ENCODE data around the gene RUBCNL.
"Not testable (repeated sequence)": the region's sequence is repeated elsewhere in the genome, so short reads cannot be mapped to it uniquely, and the experiment has no call there.

RUBCNL gene

DNA sequence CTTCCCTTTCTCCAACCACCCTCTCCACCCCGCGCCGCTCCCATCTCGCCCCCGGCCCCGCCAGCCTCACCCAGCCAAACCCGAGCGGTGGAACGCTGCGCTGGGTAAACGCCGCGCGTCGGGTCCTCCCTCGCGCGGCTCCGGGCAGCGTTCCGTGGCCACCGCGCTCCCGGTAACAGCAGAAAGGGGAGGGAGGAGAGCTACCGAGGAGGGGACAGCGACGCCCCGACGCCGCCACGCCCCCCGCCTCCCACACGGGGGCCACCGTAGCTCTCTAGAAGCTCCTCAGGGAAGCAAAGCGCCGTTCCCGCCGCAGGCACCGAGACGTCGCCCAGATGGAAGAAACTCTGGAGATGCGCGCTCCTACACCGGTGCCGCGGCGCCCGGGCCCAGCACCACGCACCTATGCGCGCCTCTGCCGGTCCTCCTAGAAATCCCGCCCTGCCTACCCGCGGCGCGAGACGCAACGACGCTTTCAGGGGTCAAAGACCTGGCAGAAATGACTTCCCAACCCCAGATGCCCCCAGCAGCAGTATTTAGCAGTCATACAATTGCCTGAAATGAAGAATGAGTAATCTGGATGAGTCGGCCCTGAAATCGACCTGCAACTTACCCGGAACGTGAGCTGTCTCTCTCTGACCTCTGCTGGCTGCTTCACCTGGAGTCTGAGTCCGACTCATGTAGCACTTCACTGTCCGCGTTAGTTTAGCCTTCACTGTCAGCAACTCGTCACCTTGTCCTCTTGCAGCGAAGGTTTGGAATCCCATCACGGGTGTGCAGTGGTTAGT, at the start of gene RUBCNL:
TSS of gene RUBCNL (minus strand) at position 189 of the 788 bp plus-strand sequence. CDS start 14,777 bp downstream, outside the sequence.
- DNase-seq (ENCODE audit: low spot score) = no peak

DNA sequence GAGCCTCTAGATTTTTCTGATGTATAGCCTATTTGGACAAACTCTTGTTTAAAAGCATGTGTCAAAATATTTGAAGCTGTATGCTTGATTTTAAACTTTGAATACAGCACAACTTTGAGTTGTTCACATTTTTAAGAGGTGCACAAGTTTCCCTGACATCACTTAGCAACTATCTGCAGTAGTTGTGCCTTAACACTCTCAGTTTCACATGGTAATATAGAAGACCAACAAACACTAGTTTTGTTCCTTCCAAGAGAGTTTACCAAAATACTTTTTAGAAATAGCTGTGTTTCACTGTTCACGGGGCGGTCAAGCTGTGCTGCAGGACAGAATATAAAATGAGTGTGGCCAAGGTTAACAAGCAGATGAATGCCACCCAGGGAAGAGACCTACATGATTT, 42.5 kb upstream of the RUBCNL start:
- not testable (repeated sequence) for DNase-seq (ENCODE audit: low spot score)

GRCh38 chr13:46405457-46405856, 18.4 kb upstream of the RUBCNL start:
- DNase-seq (ENCODE audit: low spot score) = no peak

DNA sequence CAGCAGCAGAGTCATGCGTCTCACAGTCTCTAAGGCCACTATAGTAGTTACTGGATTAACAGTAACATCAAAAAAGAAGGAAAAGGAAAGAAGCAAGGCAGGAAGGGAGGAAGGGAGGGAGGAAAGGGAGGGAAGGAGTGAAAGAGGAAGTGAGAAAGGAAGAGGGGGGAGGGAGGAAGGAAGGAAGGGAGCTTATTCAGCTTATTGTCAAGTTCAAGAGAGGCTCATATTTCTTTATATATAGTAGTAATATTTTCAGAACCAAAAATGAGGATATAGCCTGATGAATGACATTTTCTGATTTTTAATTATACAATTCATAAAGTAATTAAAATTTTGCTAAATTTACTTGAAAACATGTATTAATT, 17.7 kb upstream of the RUBCNL start:
- DNase-seq (ENCODE audit: low spot score) = no peak

- no peak for DNase-seq (ENCODE audit: low spot score)
Measured at GRCh38 chr13:46403851-46404732, 17.0 kb upstream of the RUBCNL start.

DNA sequence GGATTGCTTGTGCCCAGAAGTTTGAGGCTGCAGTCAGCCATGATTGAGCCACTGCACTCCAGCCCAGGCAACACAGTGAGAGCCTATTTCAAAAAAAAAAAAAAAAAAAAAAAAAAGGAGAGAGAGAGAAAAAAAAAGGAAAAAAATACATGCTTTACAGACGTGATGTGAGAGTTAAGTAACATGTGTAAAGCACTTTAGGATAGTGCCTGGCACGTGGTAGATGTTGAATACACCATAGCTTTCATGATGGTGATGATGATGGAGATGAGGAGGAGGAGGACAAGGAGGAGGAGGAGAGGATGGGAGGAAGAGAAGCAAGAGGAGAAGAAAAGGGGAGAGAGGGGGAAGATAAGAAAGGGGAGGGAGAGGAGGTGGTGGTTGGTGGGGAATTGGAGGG, 15.1 kb upstream of the RUBCNL start:
- no peak for DNase-seq (ENCODE audit: low spot score)

- DNase-seq (ENCODE audit: low spot score) = no peak
Measured at GRCh38 chr13:46401432-46401831, 14.4 kb upstream of the RUBCNL start.

DNA sequence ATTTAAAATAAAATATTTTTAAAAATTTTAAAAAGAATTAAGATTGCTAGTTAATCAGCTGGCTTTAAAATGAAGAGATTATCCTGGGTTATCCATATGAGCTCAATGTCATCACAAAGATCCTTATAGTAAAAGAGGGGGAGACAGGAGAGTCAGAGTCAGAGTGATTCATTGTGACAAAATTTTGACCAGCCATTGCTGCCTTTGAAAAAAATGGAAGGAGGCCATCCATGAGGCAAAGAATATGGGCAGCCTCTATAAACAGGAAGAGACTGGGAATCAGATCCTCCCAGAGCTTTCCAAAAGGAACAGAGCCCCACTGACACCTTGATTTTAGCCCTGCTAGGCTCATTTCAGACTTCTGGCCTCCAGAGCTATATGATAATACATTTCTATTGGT, 9.3 kb upstream of the RUBCNL start:
- no peak for DNase-seq (ENCODE audit: low spot score)

- DNase-seq (ENCODE audit: low spot score) = no peak
Measured at GRCh38 chr13:46392967-46393366, 5.9 kb upstream of the RUBCNL start.

DNA sequence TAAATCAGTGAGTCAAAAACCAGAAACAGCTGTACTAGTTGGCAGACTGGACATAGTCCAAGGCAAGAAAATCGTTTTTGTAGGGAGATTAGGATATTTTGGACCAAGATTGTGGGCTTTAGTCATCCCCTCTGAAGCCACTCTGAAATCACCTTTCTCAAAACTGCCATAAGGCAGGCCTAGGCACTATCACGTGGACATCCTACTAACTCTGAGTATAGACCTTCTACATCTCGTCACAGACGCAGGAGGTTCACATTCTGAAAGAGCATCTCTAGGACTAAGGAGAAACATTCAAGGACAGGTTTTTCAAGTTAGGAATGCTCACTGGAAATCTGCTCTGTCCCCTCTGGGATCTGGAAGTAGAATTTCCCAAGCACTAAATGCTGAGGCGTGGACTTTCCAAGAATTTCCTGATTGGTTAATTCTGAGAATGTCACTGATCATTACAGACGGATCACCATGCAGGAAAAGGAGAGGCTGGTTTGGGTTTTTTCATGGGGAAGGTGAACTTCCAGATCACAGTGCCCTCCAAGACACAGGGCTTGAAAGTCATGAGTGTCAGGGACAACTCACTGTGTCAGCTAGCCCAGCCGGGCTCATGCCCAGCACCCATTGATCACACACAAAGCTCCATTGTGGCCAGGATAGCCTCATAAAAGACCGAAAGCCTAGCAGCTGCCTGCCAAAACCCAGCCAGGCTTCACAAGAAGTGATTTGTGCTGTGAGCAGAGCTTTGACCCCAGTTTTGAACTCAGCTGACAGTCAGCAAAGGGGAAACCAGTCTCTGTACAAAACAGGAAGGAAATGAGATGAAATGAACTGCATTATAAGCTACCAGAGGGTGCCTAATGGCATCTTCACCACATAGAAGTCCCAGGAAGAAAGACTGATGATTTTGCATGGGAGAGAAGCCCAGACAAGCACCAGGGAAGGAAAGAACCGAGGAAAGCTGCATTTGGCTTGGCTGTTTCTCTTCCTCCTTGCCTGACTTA, 2.7 kb upstream of the RUBCNL start:
- DNase-seq (ENCODE audit: low spot score) = peak; percentile 95

- DNase-seq (ENCODE audit: low spot score) = no peak
Measured at GRCh38 chr13:46388846-46389245, 1.8 kb upstream of the RUBCNL start.

DNA sequence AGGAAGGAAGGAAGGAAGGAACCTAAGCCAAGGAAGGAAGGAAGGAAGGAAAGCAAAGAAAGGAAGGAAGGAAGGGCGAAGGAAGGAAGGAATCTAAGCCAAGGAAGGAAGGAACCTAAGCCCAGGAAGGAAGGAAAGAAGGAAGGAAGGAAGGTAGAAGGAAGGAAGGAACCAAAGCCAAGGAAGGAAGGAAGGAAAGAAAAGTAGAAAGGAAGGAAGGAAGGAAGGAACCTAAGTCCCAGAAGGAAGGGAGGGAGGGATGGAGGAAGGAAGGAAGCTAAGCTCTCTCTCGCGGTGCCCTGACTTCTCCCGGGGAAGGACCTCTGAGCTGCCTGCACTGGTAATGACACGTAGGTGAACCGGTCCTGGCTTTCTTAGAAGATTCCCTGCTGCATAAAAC, 1.3 kb upstream of the RUBCNL start:
- no peak for DNase-seq (ENCODE audit: low spot score)

DNA sequence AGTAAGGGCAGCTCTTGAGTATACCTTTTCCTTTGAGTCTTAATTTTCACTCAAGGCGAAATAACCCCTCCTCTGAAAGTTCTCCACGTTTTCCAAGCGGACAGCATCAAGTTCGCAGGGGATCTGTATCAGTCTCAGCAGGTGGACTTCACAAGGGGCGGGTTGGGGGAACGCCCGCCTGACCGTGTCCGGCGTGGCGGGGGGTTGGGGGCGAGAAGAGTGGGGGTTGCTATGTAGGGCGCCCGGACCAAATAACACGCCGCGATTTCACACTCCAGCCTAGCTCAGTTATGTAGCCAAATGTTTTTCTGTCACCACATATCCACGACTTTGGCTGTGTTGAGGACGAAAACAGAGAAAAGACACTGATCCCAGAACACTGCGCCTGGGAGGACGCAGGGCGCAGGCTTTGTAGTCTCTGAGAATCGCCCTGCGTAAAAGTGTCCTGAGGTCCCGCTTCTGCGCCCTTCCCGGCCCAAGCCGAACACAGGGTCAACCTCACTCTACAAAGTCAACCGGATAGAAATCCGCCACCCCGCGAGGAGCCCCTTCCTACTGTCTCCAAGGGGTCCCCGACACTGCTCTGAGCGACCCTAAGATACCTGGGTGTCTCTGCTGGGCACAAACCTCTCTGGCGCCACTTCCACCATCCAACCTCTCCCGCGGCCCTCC, 524 bp downstream of the RUBCNL start:
- no peak for DNase-seq (ENCODE audit: low spot score)

GRCh38 chr13:46385946-46386345, 1.1 kb downstream of the RUBCNL start:
- DNase-seq (ENCODE audit: low spot score) = no peak

GRCh38 chr13:46383383-46383782, 3.7 kb downstream of the RUBCNL start:
- DNase-seq (ENCODE audit: low spot score) = no peak

DNA sequence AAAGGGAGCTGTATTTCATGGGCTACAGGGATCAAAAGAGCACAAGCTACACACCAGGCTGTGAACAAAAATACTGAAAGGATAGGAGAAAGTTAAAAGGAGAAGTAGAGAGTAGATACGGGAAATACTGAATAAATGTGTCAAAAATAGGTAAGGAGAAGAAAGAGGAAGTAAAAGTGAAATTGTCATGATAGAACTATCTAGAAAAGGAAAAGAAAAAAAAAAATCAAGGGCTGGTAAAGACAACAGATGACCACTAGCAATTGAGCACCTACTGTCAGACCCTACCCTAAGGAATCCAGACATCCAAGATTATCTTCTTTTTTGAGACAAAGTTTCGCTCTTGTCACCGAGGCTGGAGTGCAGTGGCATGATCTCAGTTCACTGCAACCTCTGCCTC, 4.8 kb downstream of the RUBCNL start:
- no peak for DNase-seq (ENCODE audit: low spot score)

- no peak for DNase-seq (ENCODE audit: low spot score)
Measured at GRCh38 chr13:46380242-46380641, 6.8 kb downstream of the RUBCNL start.

- DNase-seq (ENCODE audit: low spot score) = no peak
Measured at GRCh38 chr13:46379611-46380010, 7.4 kb downstream of the RUBCNL start.

GRCh38 chr13:46378411-46378810, 8.6 kb downstream of the RUBCNL start:
- DNase-seq (ENCODE audit: low spot score) = no peak

- no peak for DNase-seq (ENCODE audit: low spot score)
Measured at GRCh38 chr13:46377554-46377953, 9.5 kb downstream of the RUBCNL start.

GRCh38 chr13:46374710-46375109, 12.3 kb downstream of the RUBCNL start:
- DNase-seq (ENCODE audit: low spot score) = no peak

Measured in putamen (tissue), 1 donor.